ENCODE results near the gene SEC63. TPM values are rescaled to one million over a fixed set of nuclear protein-coding genes. Genes with fewer than 3 reads are reported as not detected.
"Not testable (repeated sequence)": the region's sequence is repeated elsewhere in the genome, so short reads cannot be mapped to it uniquely, and the experiment has no call there.

SEC63 gene
- polyA plus RNA-seq, 3 donors = 110 to 123 (median 118) TPM

- DNase-seq (ENCODE audit: low read depth in 3 of 3, low spot score in 2 of 3) = no peak
Measured at GRCh38 chr6:107864226-107865127, 93.5 kb downstream of the SEC63 start.

GRCh38 chr6:107862383-107862782 lies 95.6 kb downstream of the SEC63 start:
- DNase-seq (ENCODE audit: low read depth in 3 of 3, low spot score in 2 of 3) = no peak

- not testable (repeated sequence) for DNase-seq (ENCODE audit: low read depth in 3 of 3, low spot score in 2 of 3)
Measured at GRCh38 chr6:107860963-107861362, 97.0 kb downstream of the SEC63 start.

DNA sequence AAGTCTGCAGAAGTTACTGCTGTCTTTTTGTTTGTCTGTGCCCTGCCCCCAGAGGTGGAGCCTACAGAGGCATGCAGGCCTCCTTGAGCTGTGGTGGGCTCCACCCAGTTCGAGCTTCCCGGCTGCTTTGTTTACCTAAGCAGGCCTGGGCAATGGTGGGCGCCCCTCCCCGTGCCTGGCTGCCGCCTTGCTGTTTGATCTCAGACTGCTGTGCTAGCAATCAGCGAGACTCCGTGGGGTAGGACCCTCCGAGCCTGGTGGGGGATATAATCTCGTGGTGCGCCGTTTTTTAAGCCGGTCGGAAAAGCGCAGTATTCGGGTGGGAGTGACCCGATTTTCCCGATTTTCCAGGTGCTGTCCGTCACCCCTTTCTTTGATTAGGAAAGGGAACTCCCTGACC lies 97.9 kb downstream of the SEC63 start:
- DNase-seq (ENCODE audit: low read depth in 3 of 3, low spot score in 2 of 3) = not testable (repeated sequence)

DNA sequence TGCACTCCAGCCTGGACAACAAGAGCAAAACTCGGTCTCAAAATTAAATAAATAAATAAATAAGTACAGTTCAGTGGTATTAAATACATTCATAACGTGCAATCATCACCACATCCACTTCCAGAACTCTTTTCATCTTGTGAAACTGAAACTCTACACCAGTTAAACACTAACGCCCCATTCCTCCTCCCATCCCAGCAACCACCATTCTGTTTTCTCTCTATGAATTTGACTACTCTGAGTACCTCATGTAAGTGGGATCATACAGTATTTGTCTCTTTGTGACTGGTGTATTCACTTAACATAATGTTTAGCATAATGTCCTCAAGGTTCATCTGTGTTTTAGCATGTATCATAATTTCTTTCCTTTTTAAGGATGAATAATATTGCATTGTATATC lies 104.8 kb downstream of the SEC63 start:
- DNase-seq (ENCODE audit: low read depth in 3 of 3, low spot score in 2 of 3) = no peak

DNA sequence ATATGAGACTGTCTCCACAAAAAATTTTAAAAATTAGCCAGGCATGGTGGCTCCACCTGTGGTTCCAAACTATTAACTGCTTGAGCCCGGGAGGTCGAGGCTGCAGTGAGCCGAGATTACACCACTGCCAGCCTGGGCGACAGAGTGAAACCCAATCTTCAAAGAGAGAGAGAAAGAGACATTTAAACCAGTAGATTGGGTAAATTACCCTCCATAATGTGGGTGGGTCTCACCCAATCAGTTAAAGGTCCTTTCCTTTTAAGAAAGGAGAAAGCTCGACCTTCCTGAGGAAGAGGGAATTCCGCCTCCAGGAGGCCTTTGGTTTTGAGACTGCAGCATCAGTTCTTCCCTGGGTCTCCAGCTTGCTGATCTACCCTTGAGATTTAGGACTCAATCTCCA lies 108.7 kb downstream of the SEC63 start:
- no peak for DNase-seq (ENCODE audit: low read depth in 3 of 3, low spot score in 2 of 3)

DNA sequence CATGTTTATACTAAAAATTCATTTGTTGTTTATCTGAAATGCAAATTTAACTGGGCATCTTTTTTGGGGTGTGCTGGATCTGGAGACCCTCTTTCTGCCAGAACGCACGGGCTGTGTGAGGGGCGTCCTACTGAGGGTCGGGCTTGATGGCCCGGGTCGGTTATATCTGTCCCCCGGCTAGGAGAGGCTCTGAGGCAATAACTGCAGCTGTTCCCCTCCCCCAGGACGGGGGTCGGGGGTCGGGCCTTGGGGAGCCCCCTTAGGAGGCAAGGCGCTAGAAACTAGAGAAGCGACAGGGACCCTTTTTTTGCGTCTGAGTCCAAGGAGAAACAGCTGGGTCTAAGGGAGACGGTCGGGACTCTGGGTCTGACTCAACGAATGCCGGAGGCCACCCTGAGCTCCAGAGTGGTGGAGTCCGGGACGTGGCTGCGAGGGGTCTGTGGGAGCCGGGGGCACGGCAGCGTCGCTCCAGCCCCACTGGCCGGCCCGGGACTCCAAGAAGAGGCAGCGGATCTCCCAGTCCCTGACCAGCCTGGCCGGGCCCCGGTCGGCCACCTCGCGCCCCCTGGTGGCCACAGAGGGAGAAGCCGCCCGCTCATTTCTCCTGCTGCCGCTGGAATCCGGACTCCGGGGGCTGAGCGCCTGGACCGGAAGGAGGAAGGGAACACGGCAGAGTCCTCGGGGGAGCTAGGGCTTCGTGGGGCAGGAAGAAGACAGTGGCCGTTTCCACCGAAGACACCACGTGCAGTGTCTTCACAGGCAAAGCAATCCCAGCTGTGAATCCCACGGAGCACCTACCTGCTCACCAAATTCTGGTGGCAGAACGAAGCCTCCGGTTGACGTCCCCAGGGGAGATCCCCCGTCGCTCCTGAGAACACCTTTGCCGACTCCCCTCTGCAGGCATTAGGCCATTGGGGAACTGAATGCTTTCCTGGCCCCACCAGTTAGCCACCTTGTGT lies 109.9 kb downstream of the SEC63 start:
- peak; percentile 63 to 77 (median 65) for DNase-seq (ENCODE audit: low read depth in 3 of 3, low spot score in 2 of 3)

GRCh38 chr6:107846262-107846795 lies 111.7 kb downstream of the SEC63 start:
- no peak for DNase-seq (ENCODE audit: low read depth in 3 of 3, low spot score in 2 of 3)

GRCh38 chr6:107845777-107846176 lies 112.2 kb downstream of the SEC63 start:
- DNase-seq (ENCODE audit: low read depth in 3 of 3, low spot score in 2 of 3) = no peak

GRCh38 chr6:107843400-107843799 lies 114.6 kb downstream of the SEC63 start:
- DNase-seq (ENCODE audit: low read depth in 3 of 3, low spot score in 2 of 3) = no peak

DNA sequence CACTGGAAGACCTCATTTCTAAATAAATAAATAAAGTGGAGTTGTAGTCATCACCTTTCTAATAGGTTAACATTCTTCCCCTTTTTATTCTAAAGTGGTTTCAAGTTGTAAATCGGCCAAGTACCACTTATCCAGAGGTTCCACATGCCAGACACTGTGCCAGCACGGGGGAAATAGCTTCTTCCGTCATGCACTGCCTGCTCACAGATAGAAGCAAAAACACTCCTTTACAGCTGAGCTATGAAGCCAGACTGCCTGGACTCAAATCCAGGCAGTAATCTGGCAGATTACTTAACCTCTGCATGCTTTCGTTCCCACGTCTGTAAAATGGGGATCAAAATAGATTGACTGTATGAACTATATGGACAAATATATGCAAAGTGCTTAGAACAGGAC lies 116.7 kb downstream of the SEC63 start:
- DNase-seq (ENCODE audit: low read depth in 3 of 3, low spot score in 2 of 3) = no peak

GRCh38 chr6:107840636-107841274 lies 117.3 kb downstream of the SEC63 start:
- DNase-seq (ENCODE audit: low read depth in 3 of 3, low spot score in 2 of 3) = no peak

GRCh38 chr6:107833136-107833535 lies 124.9 kb downstream of the SEC63 start:
- DNase-seq (ENCODE audit: low read depth in 3 of 3, low spot score in 2 of 3) = no peak

DNA sequence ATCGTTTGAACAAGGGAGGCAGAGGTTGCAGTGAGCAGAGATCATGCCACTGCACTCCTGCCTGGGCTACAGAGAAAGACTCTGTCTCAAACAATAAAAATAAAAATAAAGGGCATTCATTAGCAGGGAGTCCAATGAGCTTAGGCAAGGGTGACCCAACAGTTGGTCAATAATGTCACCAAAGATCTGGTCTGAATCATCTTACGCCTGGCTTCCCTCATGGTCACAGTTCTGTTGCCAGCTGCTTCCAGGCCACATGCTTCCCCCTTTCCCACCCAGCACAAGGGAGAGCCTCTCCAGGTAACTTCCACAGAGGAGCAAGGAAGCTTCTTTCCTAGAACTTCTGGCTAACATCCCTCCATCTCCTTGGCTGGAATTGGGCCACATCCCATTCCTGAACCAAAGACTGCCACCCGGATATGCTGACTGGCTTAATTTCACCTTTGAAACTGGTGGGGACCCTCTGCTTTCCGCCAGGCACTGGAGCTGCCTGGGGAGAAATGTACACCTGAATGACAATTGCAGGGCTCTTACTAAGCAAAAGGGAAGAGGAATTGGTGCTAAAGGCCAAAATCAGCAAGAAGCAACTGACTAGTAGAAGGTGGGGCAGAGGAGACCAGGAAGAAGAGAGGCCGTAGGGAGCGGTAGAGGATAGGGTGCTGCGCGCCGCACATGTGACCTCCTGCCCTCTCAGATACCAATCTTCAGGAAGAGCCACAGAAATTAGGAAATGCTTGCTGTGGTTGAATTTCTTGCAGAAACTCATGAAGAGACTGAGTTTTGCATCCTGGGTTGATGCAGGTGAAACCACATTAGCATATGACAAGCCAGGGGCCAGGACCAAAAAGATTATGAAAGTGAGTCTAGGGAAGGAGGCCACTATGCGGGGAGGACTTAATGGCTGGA lies 125.6 kb downstream of the SEC63 start:
- no peak for DNase-seq (ENCODE audit: low read depth in 3 of 3, low spot score in 2 of 3)

DNA sequence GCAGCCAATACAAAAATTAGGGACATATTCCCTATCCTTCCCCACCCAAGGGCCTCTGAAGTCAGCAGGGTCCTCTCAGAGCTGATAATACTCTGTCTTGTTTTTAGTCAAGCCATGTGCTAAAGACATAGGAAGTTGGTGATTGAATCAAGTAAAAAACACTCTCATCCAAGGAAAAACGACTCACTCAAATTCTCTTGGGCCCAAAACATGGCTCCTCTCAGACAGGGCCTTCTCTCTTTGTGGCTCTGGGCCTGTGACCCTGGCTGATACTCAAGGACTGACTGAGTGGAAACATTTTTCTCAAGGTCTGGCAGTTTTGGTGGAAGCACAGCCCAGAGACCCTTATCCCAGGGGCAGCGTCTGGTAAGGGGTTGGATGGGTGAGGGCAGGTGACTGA lies 127.9 kb downstream of the SEC63 start:
- DNase-seq (ENCODE audit: low read depth in 3 of 3, low spot score in 2 of 3) = no peak

GRCh38 chr6:107827541-107827940 lies 130.5 kb downstream of the SEC63 start:
- no peak for DNase-seq (ENCODE audit: low read depth in 3 of 3, low spot score in 2 of 3)

GRCh38 chr6:107823047-107823557 lies 134.9 kb downstream of the SEC63 start:
- no peak for DNase-seq (ENCODE audit: low read depth in 3 of 3, low spot score in 2 of 3)

GRCh38 chr6:107822176-107823046 lies 135.6 kb downstream of the SEC63 start:
- DNase-seq (ENCODE audit: low read depth in 3 of 3, low spot score in 2 of 3) = no peak

All from right renal cortex interstitium (tissue), 3 donors.